HepG2 (cell line): ENCODE measurements around the gene GGA1. TPM values are rescaled to one million over a fixed set of nuclear protein-coding genes. Genes with fewer than 3 reads are reported as not detected.

ENCODE experiments used
- ATF4 ChIP-seq, 2 experiments: fragments of 450-650 bp in 1 of 2; sonication (generic) in 1 of 2; formaldehyde crosslinking; IDR thresholded peaks; 2 replicates each; pipeline versions ENCODE4 v1.5.0 to v1.8.0; 2020 to 2022; ENCODE audit warnings: mild to moderate bottlenecking in 1 of 2, missing genetic modification reagents in 1 of 2
- DPF2 ChIP-seq: sonication (generic); formaldehyde crosslinking; IDR thresholded peaks from 2 replicates; pipeline ENCODE4 v1.4.0; 2020; ENCODE audit warnings: mild to moderate bottlenecking, low read depth, missing genetic modification reagents, borderline replicate concordance
- JARID2 ChIP-seq: sonication (generic); formaldehyde crosslinking; IDR thresholded peaks from 2 replicates; pipeline ENCODE4 v1.8.1; 2023; ENCODE audit warnings: missing genetic modification reagents, inconsistent platforms; ENCODE audit not compliant: insufficient replicate concordance
- NAIF1 ChIP-seq: sonication (generic); formaldehyde crosslinking; IDR thresholded peaks from 2 replicates; pipeline ENCODE4 v1.5.0; 2020; ENCODE audit warnings: mild to moderate bottlenecking, missing genetic modification reagents, borderline replicate concordance
- SATB2 ChIP-seq: sonication (generic); formaldehyde crosslinking; IDR thresholded peaks from 2 replicates; pipeline ENCODE4 v1.5.0; 2020; ENCODE audit warnings: missing genetic modification reagents
- STAT5B ChIP-seq: sonication (generic); formaldehyde crosslinking; IDR thresholded peaks from 2 replicates; pipeline ENCODE4 v1.4.0; 2020; ENCODE audit warnings: missing genetic modification reagents
- TOE1 ChIP-seq: sonication (generic); formaldehyde crosslinking; IDR thresholded peaks from 2 replicates; pipeline ENCODE4 v1.4.0; 2020; ENCODE audit warnings: mild to moderate bottlenecking, missing genetic modification reagents
- TSC22D2 ChIP-seq: sonication (generic); formaldehyde crosslinking; IDR thresholded peaks from 2 replicates; pipeline ENCODE4 v1.5.1; 2020; ENCODE audit warnings: missing genetic modification reagents, mild to moderate bottlenecking, borderline replicate concordance
- ZBTB2 ChIP-seq: sonication (generic); formaldehyde crosslinking; IDR thresholded peaks from 2 replicates; pipeline ENCODE4 v1.8.0; 2022; ENCODE audit warnings: low read depth, missing genetic modification reagents
- ZNF136 ChIP-seq: sonication (generic); formaldehyde crosslinking; IDR thresholded peaks from 2 replicates; pipeline ENCODE4 v1.8.1; 2022; ENCODE audit warnings: low read depth, mild to moderate bottlenecking, moderate library complexity, missing genetic modification reagents
- ZNF775 ChIP-seq: sonication (generic); formaldehyde crosslinking; IDR thresholded peaks from 2 replicates; pipeline ENCODE4 v1.4.0; 2020; ENCODE audit warnings: missing genetic modification reagents, mild to moderate bottlenecking, moderate library complexity, borderline replicate concordance
- polyA plus RNA-seq, 8 experiments: library from polyadenylated mRNA; depleted of rRNA in 3 of 8; stranded (reverse) in 7 of 8; unstranded in 1 of 8; fragments of >200 nt; fragmentation: Illumina TruSeq in 4 of 8; extraction: Trizol in 4 of 8; gene quantifications; 2 replicates each; pipeline versions ENCODE4 v1.2.1 to v1.2.3, GENCODE V29; 2011 to 2016; ENCODE audit warnings: low read depth in 4 of 8, missing spikeins in 1 of 8, mixed read lengths in 1 of 8; ENCODE audit not compliant: insufficient read depth in 1 of 8
- total RNA-seq, 5 experiments: library from RNA; depleted of rRNA; stranded (reverse); fragments of >200 nt; fragmentation: Illumina TruSeq; extraction: Trizol; gene quantifications; 2 replicates each; pipeline ENCODE4 v1.2.3, GENCODE V29; 2016; ENCODE audit warnings: low read depth in 1 of 5
- TF ChIP-seq, protein P1 (sequence below): sonication (generic); formaldehyde crosslinking; IDR thresholded peaks from 2 replicates; pipeline ENCODE4 v1.4.0; 2020; ENCODE audit warnings: missing genetic modification reagents
- TF ChIP-seq, protein P2 (sequence below): sonication (generic); formaldehyde crosslinking; IDR thresholded peaks from 2 replicates; pipeline ENCODE4 v1.5.1; 2020; ENCODE audit warnings: mild to moderate bottlenecking, missing genetic modification reagents, borderline replicate concordance
- TF ChIP-seq, protein P3 (sequence below): IDR thresholded peaks from 2 replicates; pipeline ENCODE4 v1.6.1; 2012; ENCODE audit warnings: low read length, improper control_type of control experiment

GGA1 gene
- total and polyA plus RNA-seq, 2 of the 13 experiments (the other 11 are each of a cell fraction or from before 2014, with no cell fraction given), result 29.1 to 87.2 TPM

DNA sequence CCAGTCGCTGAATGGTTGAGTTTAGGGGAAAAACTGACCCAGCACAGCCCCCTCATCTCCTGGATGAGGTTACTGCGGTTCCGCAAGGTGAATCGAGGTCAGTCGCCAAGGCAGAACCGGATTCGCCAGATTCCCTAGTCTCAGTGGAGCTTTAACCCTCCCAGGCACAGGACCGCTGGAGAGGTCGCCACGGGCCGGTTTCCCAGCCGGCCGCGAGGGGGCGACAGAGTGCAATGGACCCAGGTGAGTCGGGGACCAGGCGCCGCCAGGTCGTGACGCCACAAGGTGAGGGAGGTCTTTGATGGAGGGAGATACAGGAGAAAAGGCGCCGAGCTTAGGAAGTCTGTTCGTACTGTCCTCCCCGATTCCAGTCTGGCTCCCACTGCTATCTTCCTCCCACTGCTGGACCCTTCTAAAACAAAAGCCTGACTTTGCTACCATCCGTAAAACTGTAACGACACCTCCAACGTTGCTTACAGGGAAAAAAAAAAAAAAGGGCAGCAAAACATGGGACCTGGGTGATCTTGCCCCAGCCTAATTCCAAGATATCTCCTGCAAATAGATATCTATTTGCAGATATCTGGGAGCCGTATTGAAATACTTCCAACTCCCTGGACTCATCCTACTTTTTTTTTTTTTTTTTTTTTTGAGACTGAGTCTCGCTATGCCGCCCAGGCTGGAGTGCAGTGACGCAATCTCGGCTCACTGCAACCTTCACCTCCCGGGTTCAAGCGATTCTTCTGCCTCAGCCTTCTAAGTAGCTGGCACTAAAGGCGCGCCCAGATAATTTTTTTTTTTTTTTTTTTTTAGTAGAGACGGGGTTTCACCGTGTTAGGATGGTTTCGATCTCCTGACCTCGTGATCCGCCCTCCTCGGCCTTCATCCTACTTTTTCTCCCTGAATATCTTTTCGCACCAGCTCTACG is 1.4 kb upstream of the GGA1 start (continued):
- TF ChIP-seq, protein P1, sequence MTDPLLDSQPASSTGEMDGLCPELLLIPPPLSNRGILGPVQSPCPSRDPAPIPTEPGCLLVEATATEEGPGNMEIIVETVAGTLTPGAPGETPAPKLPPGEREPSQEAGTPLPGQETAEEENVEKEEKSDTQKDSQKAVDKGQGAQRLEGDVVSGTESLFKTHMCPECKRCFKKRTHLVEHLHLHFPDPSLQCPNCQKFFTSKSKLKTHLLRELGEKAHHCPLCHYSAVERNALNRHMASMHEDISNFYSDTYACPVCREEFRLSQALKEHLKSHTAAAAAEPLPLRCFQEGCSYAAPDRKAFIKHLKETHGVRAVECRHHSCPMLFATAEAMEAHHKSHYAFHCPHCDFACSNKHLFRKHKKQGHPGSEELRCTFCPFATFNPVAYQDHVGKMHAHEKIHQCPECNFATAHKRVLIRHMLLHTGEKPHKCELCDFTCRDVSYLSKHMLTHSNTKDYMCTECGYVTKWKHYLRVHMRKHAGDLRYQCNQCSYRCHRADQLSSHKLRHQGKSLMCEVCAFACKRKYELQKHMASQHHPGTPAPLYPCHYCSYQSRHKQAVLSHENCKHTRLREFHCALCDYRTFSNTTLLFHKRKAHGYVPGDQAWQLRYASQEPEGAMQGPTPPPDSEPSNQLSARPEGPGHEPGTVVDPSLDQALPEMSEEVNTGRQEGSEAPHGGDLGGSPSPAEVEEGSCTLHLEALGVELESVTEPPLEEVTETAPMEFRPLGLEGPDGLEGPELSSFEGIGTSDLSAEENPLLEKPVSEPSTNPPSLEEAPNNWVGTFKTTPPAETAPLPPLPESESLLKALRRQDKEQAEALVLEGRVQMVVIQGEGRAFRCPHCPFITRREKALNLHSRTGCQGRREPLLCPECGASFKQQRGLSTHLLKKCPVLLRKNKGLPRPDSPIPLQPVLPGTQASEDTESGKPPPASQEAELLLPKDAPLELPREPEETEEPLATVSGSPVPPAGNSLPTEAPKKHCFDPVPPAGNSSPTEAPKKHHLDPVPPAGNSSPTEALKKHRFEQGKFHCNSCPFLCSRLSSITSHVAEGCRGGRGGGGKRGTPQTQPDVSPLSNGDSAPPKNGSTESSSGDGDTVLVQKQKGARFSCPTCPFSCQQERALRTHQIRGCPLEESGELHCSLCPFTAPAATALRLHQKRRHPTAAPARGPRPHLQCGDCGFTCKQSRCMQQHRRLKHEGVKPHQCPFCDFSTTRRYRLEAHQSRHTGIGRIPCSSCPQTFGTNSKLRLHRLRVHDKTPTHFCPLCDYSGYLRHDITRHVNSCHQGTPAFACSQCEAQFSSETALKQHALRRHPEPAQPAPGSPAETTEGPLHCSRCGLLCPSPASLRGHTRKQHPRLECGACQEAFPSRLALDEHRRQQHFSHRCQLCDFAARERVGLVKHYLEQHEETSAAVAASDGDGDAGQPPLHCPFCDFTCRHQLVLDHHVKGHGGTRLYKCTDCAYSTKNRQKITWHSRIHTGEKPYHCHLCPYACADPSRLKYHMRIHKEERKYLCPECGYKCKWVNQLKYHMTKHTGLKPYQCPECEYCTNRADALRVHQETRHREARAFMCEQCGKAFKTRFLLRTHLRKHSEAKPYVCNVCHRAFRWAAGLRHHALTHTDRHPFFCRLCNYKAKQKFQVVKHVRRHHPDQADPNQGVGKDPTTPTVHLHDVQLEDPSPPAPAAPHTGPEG (CRISPR knock-in tag), result no peak
- TF ChIP-seq SATB2 (no peak), NAIF1 (CRISPR knock-in tag) (no peak), DPF2 (CRISPR knock-in tag) (no peak), ZNF136 (CRISPR knock-in tag) (no peak), ZBTB2 (no peak), TSC22D2 (no peak), STAT5B (CRISPR knock-in tag) (no peak), TOE1 (CRISPR knock-in tag) (no peak), ATF4 (CRISPR knock-in tag; IDR thresholded peaks at IDR 0.05) (no peak), ZNF775 (CRISPR knock-in tag) (no peak), JARID2 (CRISPR knock-in tag) (no peak)
- TF ChIP-seq, protein P2, sequence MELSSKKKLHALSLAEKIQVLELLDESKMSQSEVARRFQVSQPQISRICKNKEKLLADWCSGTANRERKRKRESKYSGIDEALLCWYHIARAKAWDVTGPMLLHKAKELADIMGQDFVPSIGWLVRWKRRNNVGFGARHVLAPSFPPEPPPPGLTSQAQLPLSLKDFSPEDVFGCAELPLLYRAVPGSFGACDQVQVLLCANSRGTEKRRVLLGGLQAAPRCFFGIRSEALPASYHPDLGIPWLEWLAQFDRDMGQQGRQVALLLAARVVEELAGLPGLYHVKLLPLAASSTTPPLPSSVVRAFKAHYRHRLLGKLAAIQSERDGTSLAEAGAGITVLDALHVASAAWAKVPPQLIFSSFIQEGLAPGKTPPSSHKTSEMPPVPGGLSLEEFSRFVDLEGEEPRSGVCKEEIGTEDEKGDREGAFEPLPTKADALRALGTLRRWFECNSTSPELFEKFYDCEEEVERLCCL (CRISPR knock-in tag), result no peak
- TF ChIP-seq, protein P3, sequence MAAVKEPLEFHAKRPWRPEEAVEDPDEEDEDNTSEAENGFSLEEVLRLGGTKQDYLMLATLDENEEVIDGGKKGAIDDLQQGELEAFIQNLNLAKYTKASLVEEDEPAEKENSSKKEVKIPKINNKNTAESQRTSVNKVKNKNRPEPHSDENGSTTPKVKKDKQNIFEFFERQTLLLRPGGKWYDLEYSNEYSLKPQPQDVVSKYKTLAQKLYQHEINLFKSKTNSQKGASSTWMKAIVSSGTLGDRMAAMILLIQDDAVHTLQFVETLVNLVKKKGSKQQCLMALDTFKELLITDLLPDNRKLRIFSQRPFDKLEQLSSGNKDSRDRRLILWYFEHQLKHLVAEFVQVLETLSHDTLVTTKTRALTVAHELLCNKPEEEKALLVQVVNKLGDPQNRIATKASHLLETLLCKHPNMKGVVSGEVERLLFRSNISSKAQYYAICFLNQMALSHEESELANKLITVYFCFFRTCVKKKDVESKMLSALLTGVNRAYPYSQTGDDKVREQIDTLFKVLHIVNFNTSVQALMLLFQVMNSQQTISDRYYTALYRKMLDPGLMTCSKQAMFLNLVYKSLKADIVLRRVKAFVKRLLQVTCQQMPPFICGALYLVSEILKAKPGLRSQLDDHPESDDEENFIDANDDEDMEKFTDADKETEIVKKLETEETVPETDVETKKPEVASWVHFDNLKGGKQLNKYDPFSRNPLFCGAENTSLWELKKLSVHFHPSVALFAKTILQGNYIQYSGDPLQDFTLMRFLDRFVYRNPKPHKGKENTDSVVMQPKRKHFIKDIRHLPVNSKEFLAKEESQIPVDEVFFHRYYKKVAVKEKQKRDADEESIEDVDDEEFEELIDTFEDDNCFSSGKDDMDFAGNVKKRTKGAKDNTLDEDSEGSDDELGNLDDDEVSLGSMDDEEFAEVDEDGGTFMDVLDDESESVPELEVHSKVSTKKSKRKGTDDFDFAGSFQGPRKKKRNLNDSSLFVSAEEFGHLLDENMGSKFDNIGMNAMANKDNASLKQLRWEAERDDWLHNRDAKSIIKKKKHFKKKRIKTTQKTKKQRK, result no peak
